IPS-18c (cell line): ENCODE results near the gene CDON.

Experiments
- H3K4me3 ChIP-seq: 2 replicates; pipeline ENCODE4 v1.7.0; 2013; ENCODE audit warnings: low read depth, mild to moderate bottlenecking, low read length, moderate library complexity; ENCODE audit not compliant: insufficient read depth
- H3K9me3 ChIP-seq: one replicate; pipeline ENCODE4 v1.6.1; 2013; ENCODE audit warnings: mild to moderate bottlenecking, low read length, moderate library complexity; ENCODE audit not compliant: control insufficient read depth, insufficient read depth

Gene CDON

GRCh38 chr11:125945011-125945796 lies 117.5 kb downstream of the CDON start:
- Histone ChIP-seq H3K9me3 (peaks cover 2% of the 10 kb centered on the region), H3K4me3 (no peak overlapping the region)

GRCh38 chr11:125944350-125945010 lies 118.2 kb downstream of the CDON start:
- Histone ChIP-seq H3K9me3 (peaks cover 2% of the 10 kb centered on the region), H3K4me3 (no peak overlapping the region)

GRCh38 chr11:125943661-125944349 lies 118.9 kb downstream of the CDON start:
- peaks cover 2% of the 10 kb centered on the region for H3K9me3 ChIP-seq

GRCh38 chr11:125942771-125943428 lies 119.8 kb downstream of the CDON start:
- H3K4me3 ChIP-seq, result no peak overlapping the region
- peaks cover 2% of the 10 kb centered on the region for H3K9me3 ChIP-seq

More at GRCh38 chr11:125943661-125944349, 118.9 kb downstream of the CDON start:
- H3K4me3 ChIP-seq, result no peak overlapping the region

DNA sequence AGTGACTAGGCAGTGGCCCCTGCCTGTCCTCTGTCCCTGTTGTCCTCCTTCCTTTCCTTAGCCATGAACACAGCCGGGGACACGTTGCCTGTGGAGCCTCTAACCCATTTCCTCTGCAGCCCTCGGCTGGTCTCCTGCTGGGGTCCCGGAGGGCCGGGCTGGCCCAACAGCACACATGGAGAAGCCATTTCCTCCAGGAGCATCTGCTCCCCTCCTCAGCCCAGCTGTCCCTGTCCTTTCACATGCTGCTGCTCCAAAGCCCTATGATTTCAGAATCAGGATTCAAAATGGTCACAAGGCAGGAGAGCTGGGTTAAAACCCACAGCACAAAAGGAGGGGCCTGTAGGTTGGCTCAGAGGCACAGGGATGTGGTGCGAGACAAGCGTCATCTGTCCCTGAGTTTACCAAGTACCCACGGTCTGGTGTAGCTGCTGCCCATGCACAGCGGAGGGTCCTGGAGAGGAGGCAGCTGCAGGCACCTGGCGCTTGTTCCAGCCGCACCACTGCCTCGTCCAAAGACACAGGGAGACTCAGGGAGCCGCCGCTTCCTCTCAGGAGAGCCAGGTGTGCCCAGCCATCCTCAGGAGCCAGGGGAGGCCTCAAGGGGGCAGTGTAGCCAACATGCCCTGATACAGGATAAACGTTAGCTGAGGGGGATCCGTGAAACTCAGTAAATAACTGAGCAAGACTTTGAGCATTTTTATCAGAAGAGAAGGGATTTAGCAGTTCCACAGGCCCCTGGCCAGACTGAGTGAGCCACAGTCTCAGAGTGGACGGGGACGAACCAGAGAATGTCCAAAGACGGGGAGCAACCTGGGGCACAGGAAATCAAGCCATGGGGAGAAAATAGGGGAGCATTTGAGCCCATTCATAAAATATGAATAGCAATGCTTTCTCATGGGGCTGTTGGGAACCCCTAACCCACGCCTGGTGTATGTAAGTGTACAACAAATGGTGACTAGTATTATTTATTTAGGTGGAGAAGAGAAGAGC lies 120.8 kb downstream of the CDON start:
- H3K9me3 ChIP-seq, result peaks cover 2% of the 10 kb centered on the region
- no peak overlapping the region for H3K4me3 ChIP-seq

DNA sequence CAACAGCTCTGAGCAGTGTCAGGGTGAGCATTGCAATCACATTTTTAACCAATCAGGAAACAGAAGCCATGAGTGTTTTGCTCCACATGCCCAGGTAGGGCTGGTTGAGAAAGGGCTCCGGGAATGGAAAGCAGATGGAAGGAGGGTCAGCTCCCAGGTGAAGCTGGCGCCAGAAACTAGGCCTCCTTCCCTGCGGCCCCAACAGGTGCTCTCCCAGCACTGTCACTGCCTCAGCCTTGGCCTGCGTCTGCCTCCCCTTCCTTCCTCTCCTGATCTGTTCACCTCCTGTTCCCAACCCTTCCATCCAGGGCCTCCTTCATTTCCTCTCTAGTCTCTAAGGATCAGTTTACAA lies 121.4 kb downstream of the CDON start:
- peaks cover 2% of the 10 kb centered on the region for H3K9me3 ChIP-seq
- H3K4me3 ChIP-seq, result no peak overlapping the region

- no peaks in the 10 kb centered on the region for H3K9me3 ChIP-seq
- H3K4me3 ChIP-seq, result no peak overlapping the region
Measured at GRCh38 chr11:125940145-125940544, 122.5 kb downstream of the CDON start.

GRCh38 chr11:125939081-125939521 lies 123.6 kb downstream of the CDON start:
- H3K9me3 ChIP-seq, result no peaks in the 10 kb centered on the region
- H3K4me3 ChIP-seq, result no peak overlapping the region

- Histone ChIP-seq H3K9me3 (no peaks in the 10 kb centered on the region), H3K4me3 (no peak overlapping the region)
Measured at GRCh38 chr11:125938418-125938817, 124.2 kb downstream of the CDON start.

- no peak overlapping the region for H3K4me3 ChIP-seq
- no peaks in the 10 kb centered on the region for H3K9me3 ChIP-seq
Measured at GRCh38 chr11:125935618-125936199, 127.0 kb downstream of the CDON start.

DNA sequence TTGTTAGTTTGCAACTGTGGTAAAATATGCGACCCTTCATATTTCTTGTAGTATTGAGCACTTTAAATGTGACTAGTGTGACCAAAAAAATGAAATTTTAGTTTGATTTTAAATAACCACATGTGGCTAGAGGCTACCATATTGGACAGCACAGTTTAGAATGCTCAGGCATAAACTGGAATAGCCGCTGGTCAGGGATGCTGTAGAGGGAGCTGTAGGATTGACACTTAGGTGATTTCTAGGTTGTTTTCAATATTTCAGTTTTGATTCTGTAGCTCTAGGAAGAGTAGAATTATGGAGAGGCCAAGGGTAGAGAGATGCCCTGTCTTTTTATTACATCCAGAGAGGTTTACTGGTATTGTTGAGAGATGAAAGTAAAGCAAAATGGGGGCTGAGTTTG lies 127.6 kb downstream of the CDON start:
- H3K4me3 ChIP-seq, result no peak overlapping the region
- H3K9me3 ChIP-seq, result no peaks in the 10 kb centered on the region

DNA sequence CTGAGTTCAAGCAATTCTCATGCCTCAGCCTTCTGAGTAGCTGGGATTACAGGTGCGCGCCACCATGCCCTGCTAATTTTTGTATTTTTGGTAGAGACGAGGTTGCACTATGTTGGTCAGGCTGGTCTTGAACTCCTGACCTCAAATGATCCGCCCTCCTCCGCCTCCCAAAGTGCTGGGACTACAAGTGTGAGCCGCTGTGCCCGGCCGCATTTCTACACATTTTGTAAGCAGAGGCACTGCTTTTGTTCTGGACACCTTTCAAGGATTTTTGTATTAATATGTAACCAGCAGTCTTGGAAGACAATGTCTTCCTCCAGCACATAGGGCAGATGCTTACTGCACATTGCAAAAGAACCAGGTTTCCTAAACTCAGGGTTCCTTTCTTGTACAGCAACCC lies 128.2 kb downstream of the CDON start:
- no peaks in the 10 kb centered on the region for H3K9me3 ChIP-seq
- no peak overlapping the region for H3K4me3 ChIP-seq

DNA sequence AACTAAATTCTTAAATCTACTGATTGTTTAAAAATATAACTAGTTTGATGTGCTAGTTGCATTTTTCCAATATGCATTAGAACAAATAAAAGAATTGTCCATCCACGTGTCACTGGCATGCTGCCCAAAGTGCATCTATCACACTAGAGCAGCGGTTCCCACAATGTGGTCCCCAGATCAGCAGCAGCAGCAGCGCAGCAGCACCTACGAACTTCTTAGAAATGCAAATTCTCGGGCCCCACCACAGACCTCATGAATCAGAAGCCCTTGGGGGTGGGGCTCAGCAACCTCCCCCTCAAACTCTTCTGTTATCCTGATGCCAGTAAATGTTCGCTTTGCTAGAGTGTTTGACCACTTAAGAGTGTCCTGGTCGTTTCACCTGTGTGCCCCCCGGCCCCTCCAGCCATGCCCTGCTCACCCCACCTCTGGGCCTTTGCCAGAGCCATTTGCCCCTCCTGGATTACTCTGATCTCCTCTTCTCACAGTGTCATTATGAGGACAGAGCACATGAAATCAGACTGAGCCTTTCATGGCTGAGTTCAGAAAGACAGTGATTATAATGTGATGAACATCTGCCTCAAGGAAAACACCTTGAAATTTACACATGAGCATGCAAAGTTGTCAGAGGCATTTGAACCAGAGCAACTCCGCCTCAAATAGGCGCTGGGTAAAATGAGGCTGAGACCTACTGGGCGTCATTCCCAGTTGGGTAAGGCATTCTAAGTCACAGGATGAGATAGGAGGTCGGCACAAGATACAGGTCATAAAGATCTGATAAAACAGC lies 129.4 kb downstream of the CDON start:
- no peaks in the 10 kb centered on the region for H3K9me3 ChIP-seq
- peak overlapping the region; percentile 24; the same call in 1 of the 2 replicates for H3K4me3 ChIP-seq

- Histone ChIP-seq H3K4me3 (no peak overlapping the region), H3K9me3 (no peaks in the 10 kb centered on the region)
Measured at GRCh38 chr11:125932301-125932700, 130.4 kb downstream of the CDON start.

- no peaks in the 10 kb centered on the region for H3K9me3 ChIP-seq
- H3K4me3 ChIP-seq, result no peak overlapping the region
Measured at GRCh38 chr11:125931668-125932067, 131.0 kb downstream of the CDON start.
